SK-N-SH (cell line): ENCODE data around the gene CCSER1.

Experiments used
- CTCF ChIP-seq: fragments of 200-600 bp; sonication (generic); IDR thresholded peaks from 2 replicates; pipeline ENCODE4 v1.6.1; 2017; ENCODE audit warnings: antibody characterized with exemption, mild to moderate bottlenecking, moderate library complexity
- EP300 ChIP-seq, 2 experiments: IDR thresholded peaks; 2 replicates each; pipeline versions ENCODE4 v1.4.0 to v1.6.1; 2012; ENCODE audit warnings: borderline replicate concordance in 1 of 2, low read depth in 1 of 2, low read length in 1 of 2
- FOXJ3 ChIP-seq: sonication (generic); formaldehyde crosslinking; IDR thresholded peaks from 2 replicates; pipeline ENCODE4 v1.5.1; 2020; ENCODE audit warnings: mild to moderate bottlenecking, missing genetic modification reagents
- FOXM1 ChIP-seq: IDR thresholded peaks from 2 replicates; pipeline ENCODE4 v1.4.0; 2012; ENCODE audit warnings: low read depth, mild to moderate bottlenecking
- RXRA ChIP-seq: IDR thresholded peaks from 2 replicates; pipeline ENCODE4 v1.4.0; 2012; ENCODE audit warnings: low read depth, mild to moderate bottlenecking, borderline replicate concordance
- SIN3A ChIP-seq: IDR thresholded peaks from 2 replicates; pipeline ENCODE4 v1.6.1; 2012; ENCODE audit warnings: low read depth, mild to moderate bottlenecking, low read length, moderate library complexity, borderline replicate concordance
- YY1 ChIP-seq: IDR thresholded peaks from 2 replicates; pipeline ENCODE4 v1.4.0; 2012; ENCODE audit warnings: low read depth, mild to moderate bottlenecking
- TF ChIP-seq, protein P1 (sequence below): fragments of 150-350 bp; IDR thresholded peaks from 2 replicates; pipeline ENCODE4 v1.6.1; 2017; ENCODE audit warnings: antibody characterized with exemption, low read length, low read depth, borderline replicate concordance
- TF ChIP-seq, protein P2 (sequence below): IDR thresholded peaks from 2 replicates; pipeline ENCODE4 v1.4.0; 2012; ENCODE audit warnings: low read depth, borderline replicate concordance

DNA sequence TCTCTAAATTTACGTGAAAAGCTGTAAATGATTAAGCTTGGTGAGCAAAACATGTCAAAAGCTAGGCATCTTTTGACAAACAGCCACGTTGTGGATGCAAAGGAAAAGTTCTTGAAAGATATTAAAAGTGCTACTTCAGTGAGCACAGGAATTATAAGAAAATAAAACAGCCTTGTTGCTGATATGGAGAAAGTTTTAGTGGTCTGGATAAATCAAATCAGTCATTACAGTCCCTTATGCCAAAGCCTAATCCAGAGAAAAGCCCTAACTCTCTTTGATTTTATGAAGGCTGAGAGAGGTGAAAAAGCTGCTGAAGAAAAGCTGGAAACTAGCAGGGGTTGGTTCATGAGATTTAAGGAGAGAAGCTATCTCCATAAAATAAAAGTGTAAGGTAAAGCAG lies 487.2 kb downstream of the CCSER1 start:
- TF ChIP-seq, protein P1, sequence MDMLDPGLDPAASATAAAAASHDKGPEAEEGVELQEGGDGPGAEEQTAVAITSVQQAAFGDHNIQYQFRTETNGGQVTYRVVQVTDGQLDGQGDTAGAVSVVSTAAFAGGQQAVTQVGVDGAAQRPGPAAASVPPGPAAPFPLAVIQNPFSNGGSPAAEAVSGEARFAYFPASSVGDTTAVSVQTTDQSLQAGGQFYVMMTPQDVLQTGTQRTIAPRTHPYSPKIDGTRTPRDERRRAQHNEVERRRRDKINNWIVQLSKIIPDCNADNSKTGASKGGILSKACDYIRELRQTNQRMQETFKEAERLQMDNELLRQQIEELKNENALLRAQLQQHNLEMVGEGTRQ, result no peak
- TF ChIP-seq CTCF (no peak), FOXM1 (no peak), RXRA (no peak), FOXJ3 (no peak), EP300 (IDR thresholded peaks at IDR 0.05; ENCODE audit: borderline replicate concordance in 1 of 2, low read depth in 1 of 2, low read length in 1 of 2) (no peak), SIN3A (no peak), YY1 (no peak)
- TF ChIP-seq, protein P2, sequence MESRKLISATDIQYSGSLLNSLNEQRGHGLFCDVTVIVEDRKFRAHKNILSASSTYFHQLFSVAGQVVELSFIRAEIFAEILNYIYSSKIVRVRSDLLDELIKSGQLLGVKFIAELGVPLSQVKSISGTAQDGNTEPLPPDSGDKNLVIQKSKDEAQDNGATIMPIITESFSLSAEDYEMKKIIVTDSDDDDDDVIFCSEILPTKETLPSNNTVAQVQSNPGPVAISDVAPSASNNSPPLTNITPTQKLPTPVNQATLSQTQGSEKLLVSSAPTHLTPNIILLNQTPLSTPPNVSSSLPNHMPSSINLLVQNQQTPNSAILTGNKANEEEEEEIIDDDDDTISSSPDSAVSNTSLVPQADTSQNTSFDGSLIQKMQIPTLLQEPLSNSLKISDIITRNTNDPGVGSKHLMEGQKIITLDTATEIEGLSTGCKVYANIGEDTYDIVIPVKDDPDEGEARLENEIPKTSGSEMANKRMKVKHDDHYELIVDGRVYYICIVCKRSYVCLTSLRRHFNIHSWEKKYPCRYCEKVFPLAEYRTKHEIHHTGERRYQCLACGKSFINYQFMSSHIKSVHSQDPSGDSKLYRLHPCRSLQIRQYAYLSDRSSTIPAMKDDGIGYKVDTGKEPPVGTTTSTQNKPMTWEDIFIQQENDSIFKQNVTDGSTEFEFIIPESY, result no peak
